Measurements from ENCODE around the gene BCAT1. TPM values are rescaled to one million over a fixed set of nuclear protein-coding genes. Genes with fewer than 3 reads are reported as not detected.
"Not testable (repeated sequence)": the region's sequence is repeated elsewhere in the genome, so short reads cannot be mapped to it uniquely, and the experiment has no call there.

Gene BCAT1
- total RNA-seq, 2 experiments from 2014 or later = 16.4 to 16.7 TPM

DNA sequence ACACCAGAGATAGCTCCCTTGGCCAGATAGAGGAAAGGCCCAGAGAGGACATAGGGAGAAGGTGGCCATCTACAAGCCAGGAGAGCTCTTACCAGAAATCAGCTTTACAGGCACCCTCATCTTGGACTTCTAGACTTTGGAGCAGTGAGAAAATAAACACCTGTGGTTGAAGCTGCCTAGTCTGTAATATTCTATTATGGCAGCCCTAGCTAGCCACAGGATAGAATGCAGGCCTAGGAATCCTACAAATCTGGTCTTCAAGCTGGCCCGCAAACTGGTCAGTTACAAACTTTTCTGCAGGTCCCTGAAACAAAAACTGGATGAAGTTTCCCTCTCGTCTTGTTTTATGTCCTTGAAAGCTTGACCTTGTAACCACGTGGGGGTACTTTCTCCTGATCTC is 92.4 kb downstream of the BCAT1 start:
- H3K27me3 Mint-ChIP-seq (ENCODE audit: low read depth) = no peaks in the 10 kb centered on the region
- H3K36me3 Mint-ChIP-seq (ENCODE audit: low read depth) = no peaks in the 10 kb centered on the region
- H3K9me3 Mint-ChIP-seq = peaks cover 1% of the 10 kb centered on the region
- intact Hi-C loops (cut with micrococcal nuclease) = no loop called here
- peaks cover 17% of the 10 kb centered on the region for H3K4me1 Mint-ChIP-seq (ENCODE audit: low read depth)
- H3K4me3 Mint-ChIP-seq = no peak overlapping the region
- no peak for DNase-seq
- CTCF ChIA-PET = interaction anchor here (0.7 kb wide), 2 partner anchors 135 to 141 kb away, joined by 3 read pairs; no protein-coding TSS in a partner anchor
- H3K27ac Mint-ChIP-seq = no peak overlapping the region

- H3K4me3 Mint-ChIP-seq = no peak overlapping the region
- peaks cover 17% of the 10 kb centered on the region for H3K4me1 Mint-ChIP-seq (ENCODE audit: low read depth)
- DNase-seq = no peak
- CTCF ChIA-PET = interaction anchor here (0.6 to 1.2 kb wide), 2 partner anchors 105 to 138 kb away, joined by 3 to 4 read pairs; no protein-coding TSS in a partner anchor
- no peaks in the 10 kb centered on the region for H3K36me3 Mint-ChIP-seq (ENCODE audit: low read depth)
- intact Hi-C loops (cut with micrococcal nuclease) = no loop called here
- H3K9me3 Mint-ChIP-seq = peaks cover 1% of the 10 kb centered on the region
- H3K27me3 Mint-ChIP-seq (ENCODE audit: low read depth) = peaks cover 10% of the 10 kb centered on the region
- H3K27ac Mint-ChIP-seq = no peak overlapping the region
These were observed 94.0 kb downstream of the BCAT1 start for GRCh38 chr12:24854908-24855307.

- CTCF ChIA-PET = interaction anchor here (0.8 to 4.0 kb wide), 7 partner anchors 12 to 139 kb away, joined by 3 to 27 read pairs (median 5); no protein-coding TSS in a partner anchor
- Mint-ChIP-seq H3K4me1 (ENCODE audit: low read depth) (peaks cover 17% of the 10 kb centered on the region), H3K36me3 (ENCODE audit: low read depth) (no peaks in the 10 kb centered on the region), H3K27ac (no peak overlapping the region), H3K4me3 (no peak overlapping the region), H3K27me3 (ENCODE audit: low read depth) (peaks cover 15% of the 10 kb centered on the region), H3K9me3 (peaks cover 1% of the 10 kb centered on the region)
- DNase-seq = no peak
- intact Hi-C loops (cut with micrococcal nuclease) = no loop called here
These were observed 94.9 kb downstream of the BCAT1 start for GRCh38 chr12:24854017-24854416.

DNA sequence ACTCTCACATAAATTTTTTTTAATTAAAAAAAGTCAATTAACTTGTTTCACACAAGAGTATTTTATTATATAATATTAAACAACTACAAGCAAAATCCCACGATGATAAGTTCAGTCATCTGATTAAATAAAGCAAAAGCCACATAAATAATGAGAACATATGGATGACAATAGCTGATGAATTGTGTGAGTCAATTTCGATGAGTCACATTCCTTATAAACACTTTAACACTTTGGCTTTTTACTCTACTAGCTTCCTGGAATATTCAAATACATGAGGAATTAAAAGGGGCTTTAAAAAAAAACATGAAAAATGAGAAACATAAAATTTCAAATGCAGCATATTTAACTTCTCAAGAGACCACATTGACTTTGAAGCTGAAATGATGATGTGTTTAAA is 95.3 kb downstream of the BCAT1 start:
- H3K27me3 Mint-ChIP-seq (ENCODE audit: low read depth) = peaks cover 18% of the 10 kb centered on the region
- intact Hi-C loops (cut with micrococcal nuclease) = loop anchor here (2.0 kb wide), 2 partner anchors 47 to 137 kb away; no protein-coding TSS in a partner anchor
- no peak for DNase-seq
- CTCF ChIA-PET = interaction anchor here (0.8 to 4.0 kb wide), 6 partner anchors 13 to 91 kb away, joined by 3 to 27 read pairs (median 5); no protein-coding TSS in a partner anchor
- peaks cover under 1% of the 10 kb centered on the region for H3K9me3 Mint-ChIP-seq
- no peak overlapping the region for H3K4me3 Mint-ChIP-seq
- peaks cover 17% of the 10 kb centered on the region for H3K4me1 Mint-ChIP-seq (ENCODE audit: low read depth)
- no peak overlapping the region for H3K27ac Mint-ChIP-seq
- H3K36me3 Mint-ChIP-seq (ENCODE audit: low read depth) = no peaks in the 10 kb centered on the region

- CTCF ChIA-PET = interaction anchor here (1.2 to 4.0 kb wide), 7 partner anchors 13 to 299 kb away, joined by 3 to 27 read pairs (median 5); no protein-coding TSS in a partner anchor
- no peak for DNase-seq
- peaks cover 20% of the 10 kb centered on the region for H3K27me3 Mint-ChIP-seq (ENCODE audit: low read depth)
- intact Hi-C loops (cut with micrococcal nuclease) = loop anchor here (2.0 kb wide), 2 partner anchors 48 to 138 kb away; no protein-coding TSS in a partner anchor
- H3K36me3 Mint-ChIP-seq (ENCODE audit: low read depth) = no peaks in the 10 kb centered on the region
- no peak overlapping the region for H3K27ac Mint-ChIP-seq
- H3K9me3 Mint-ChIP-seq = no peaks in the 10 kb centered on the region
- H3K4me1 Mint-ChIP-seq (ENCODE audit: low read depth) = peaks cover 17% of the 10 kb centered on the region
- no peak overlapping the region for H3K4me3 Mint-ChIP-seq
These were observed 95.8 kb downstream of the BCAT1 start for GRCh38 chr12:24853094-24853493.

DNA sequence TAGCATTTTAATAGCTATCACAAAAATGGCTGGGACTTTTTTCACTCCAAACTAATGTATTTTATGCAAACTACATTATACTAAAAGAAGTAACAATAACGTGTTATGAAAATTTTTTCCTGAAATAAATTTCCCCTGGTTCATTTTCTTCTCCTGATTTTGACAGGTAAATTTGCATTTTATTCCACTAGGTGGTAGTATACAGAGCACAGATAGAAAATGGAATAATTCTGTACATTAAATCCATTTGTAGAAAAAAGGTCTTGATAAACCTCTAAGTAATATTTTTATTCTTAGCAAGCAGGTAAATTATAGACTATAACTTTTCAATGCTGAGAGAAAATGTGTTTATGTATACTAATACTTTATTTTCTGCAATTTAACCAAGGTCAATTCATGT is 96.5 kb downstream of the BCAT1 start:
- DNase-seq = no peak
- H3K4me3 Mint-ChIP-seq = no peak overlapping the region
- H3K27ac Mint-ChIP-seq = no peak overlapping the region
- intact Hi-C loops (cut with micrococcal nuclease) = loop anchor here (1.0 to 2.0 kb wide), 4 partner anchors 48 to 303 kb away; no protein-coding TSS in a partner anchor
- H3K4me1 Mint-ChIP-seq (ENCODE audit: low read depth) = peaks cover 17% of the 10 kb centered on the region
- peaks cover 20% of the 10 kb centered on the region for H3K27me3 Mint-ChIP-seq (ENCODE audit: low read depth)
- CTCF ChIA-PET = interaction anchor here (0.5 to 4.0 kb wide), 18 partner anchors 8 to 945 kb away, joined by 3 to 27 read pairs (median 4); no protein-coding TSS in a partner anchor
- H3K36me3 Mint-ChIP-seq (ENCODE audit: low read depth) = no peaks in the 10 kb centered on the region
- no peaks in the 10 kb centered on the region for H3K9me3 Mint-ChIP-seq

- peaks cover 17% of the 10 kb centered on the region for H3K4me1 Mint-ChIP-seq (ENCODE audit: low read depth)
- H3K4me3 Mint-ChIP-seq; DNase-seq; H3K27ac Mint-ChIP-seq; H3K9me3 Mint-ChIP-seq; H3K36me3 Mint-ChIP-seq (ENCODE audit: low read depth): not testable (repeated sequence)
- H3K27me3 Mint-ChIP-seq (ENCODE audit: low read depth) = peaks cover 22% of the 10 kb centered on the region
- CTCF ChIA-PET = interaction anchor here (0.5 to 4.0 kb wide), 16 partner anchors 9 to 913 kb away, joined by 3 to 27 read pairs (median 4); no protein-coding TSS in a partner anchor
- intact Hi-C loops (cut with micrococcal nuclease) = loop anchor here (1.0 to 2.0 kb wide), 4 partner anchors 49 to 303 kb away; no protein-coding TSS in a partner anchor
These were observed 97.0 kb downstream of the BCAT1 start for GRCh38 chr12:24851883-24852282.

- H3K36me3 Mint-ChIP-seq (ENCODE audit: low read depth) = no peaks in the 10 kb centered on the region
- CTCF ChIA-PET = interaction anchor here (0.9 to 4.0 kb wide), 8 partner anchors 9 to 304 kb away, joined by 3 to 27 read pairs (median 4); no protein-coding TSS in a partner anchor
- no peak for DNase-seq
- intact Hi-C loops (cut with micrococcal nuclease) = no loop called here
- H3K9me3 Mint-ChIP-seq = no peaks in the 10 kb centered on the region
- peaks cover 22% of the 10 kb centered on the region for H3K27me3 Mint-ChIP-seq (ENCODE audit: low read depth)
- no peak overlapping the region for H3K27ac Mint-ChIP-seq
- no peak overlapping the region for H3K4me3 Mint-ChIP-seq
- H3K4me1 Mint-ChIP-seq (ENCODE audit: low read depth) = peaks cover 17% of the 10 kb centered on the region
These were observed 97.6 kb downstream of the BCAT1 start for GRCh38 chr12:24851341-24851740.

- Mint-ChIP-seq H3K27me3 (ENCODE audit: low read depth) (peaks cover 22% of the 10 kb centered on the region), H3K4me1 (ENCODE audit: low read depth) (peaks cover 17% of the 10 kb centered on the region), H3K36me3 (ENCODE audit: low read depth) (no peaks in the 10 kb centered on the region), H3K4me3 (no peak overlapping the region), H3K9me3 (no peaks in the 10 kb centered on the region), H3K27ac (no peak overlapping the region)
- CTCF ChIA-PET = interaction anchor here (0.6 to 4.0 kb wide), 5 partner anchors 11 to 307 kb away, joined by 3 to 27 read pairs (median 4); no protein-coding TSS in a partner anchor
- intact Hi-C loops (cut with micrococcal nuclease) = no loop called here
- no peak for DNase-seq
These were observed 98.4 kb downstream of the BCAT1 start for GRCh38 chr12:24850496-24850895.

DNA sequence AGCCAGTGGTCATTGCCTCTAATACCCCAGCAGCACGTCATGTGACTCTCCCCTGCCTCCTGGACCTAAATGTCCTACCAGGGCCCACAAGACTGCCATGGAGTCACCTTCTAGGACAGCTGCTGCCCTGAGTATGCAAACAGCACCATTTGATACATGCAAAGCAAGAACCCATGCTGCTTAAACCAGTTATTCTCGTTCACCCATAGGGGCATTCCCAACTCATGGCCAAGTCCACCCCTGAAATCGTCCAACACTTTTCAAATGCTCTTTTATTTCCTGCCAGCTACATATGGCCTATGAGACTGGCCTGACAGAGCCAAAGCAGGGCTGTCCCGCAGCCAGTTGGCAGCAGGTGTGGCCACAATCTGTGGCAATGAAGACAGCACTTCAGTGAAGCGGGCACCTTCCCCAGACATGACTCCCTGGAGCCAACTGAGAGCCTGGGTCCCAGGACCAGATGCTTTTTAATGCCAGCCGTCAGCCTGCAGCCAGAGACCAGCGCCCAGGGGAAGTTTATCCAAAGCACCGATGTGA is 99.9 kb downstream of the BCAT1 start:
- CTCF ChIA-PET = no interaction called here
- no peak for DNase-seq
- H3K9me3 Mint-ChIP-seq = no peaks in the 10 kb centered on the region
- intact Hi-C loops (cut with micrococcal nuclease) = no loop called here
- H3K4me1 Mint-ChIP-seq (ENCODE audit: low read depth) = peaks cover 16% of the 10 kb centered on the region
- peaks cover 22% of the 10 kb centered on the region for H3K27me3 Mint-ChIP-seq (ENCODE audit: low read depth)
- H3K27ac Mint-ChIP-seq = no peak overlapping the region
- H3K36me3 Mint-ChIP-seq (ENCODE audit: low read depth) = no peaks in the 10 kb centered on the region
- no peak overlapping the region for H3K4me3 Mint-ChIP-seq

GRCh38 chr12:24846689-24847088 is 102.2 kb downstream of the BCAT1 start:
- CTCF ChIA-PET = no interaction called here
- Mint-ChIP-seq H3K4me3 (no peak overlapping the region), H3K4me1 (ENCODE audit: low read depth) (peaks cover under 1% of the 10 kb centered on the region), H3K27ac (no peak overlapping the region), H3K9me3 (no peaks in the 10 kb centered on the region), H3K27me3 (ENCODE audit: low read depth) (peaks cover 22% of the 10 kb centered on the region), H3K36me3 (ENCODE audit: low read depth) (no peaks in the 10 kb centered on the region)
- no peak for DNase-seq
- intact Hi-C loops (cut with micrococcal nuclease) = no loop called here

- peaks cover 18% of the 10 kb centered on the region for H3K27me3 Mint-ChIP-seq (ENCODE audit: low read depth)
- H3K9me3 Mint-ChIP-seq = no peaks in the 10 kb centered on the region
- no peak overlapping the region for H3K4me3 Mint-ChIP-seq
- intact Hi-C loops (cut with micrococcal nuclease) = no loop called here
- no peak for DNase-seq
- peaks cover 2% of the 10 kb centered on the region for H3K4me1 Mint-ChIP-seq (ENCODE audit: low read depth)
- no peak overlapping the region for H3K27ac Mint-ChIP-seq
- no peaks in the 10 kb centered on the region for H3K36me3 Mint-ChIP-seq (ENCODE audit: low read depth)
- CTCF ChIA-PET = interaction anchor here (0.6 kb wide), 1 partner anchor 117 kb away, joined by 6 read pairs; no protein-coding TSS in a partner anchor
These were observed 103.3 kb downstream of the BCAT1 start for GRCh38 chr12:24845615-24846014.
